ENCODE data around the gene CELSR2.

Gene CELSR2

DNA sequence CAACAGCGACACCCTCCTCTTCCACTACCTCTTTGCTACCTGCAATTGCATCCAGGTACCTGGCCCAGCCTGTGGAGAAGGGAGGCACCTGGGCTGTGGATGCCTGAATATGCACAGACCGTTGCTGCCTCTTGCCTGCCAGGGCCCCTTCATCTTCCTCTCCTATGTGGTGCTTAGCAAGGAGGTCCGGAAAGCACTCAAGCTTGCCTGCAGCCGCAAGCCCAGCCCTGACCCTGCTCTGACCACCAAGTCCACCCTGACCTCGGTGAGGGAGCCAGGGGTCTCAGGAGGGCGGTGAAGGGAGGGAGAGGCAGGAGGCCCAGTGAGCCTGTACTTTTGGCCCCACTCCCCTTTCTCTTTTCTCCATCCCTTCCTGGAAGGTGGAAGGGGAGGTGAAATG lies 22.1 kb downstream of the CELSR2 start:
- no peaks in the 10 kb centered on the region for H3K36me3 ChIP-seq
- H3K9me3 ChIP-seq, result no peaks in the 10 kb centered on the region
- TF ChIP-seq, protein P1, sequence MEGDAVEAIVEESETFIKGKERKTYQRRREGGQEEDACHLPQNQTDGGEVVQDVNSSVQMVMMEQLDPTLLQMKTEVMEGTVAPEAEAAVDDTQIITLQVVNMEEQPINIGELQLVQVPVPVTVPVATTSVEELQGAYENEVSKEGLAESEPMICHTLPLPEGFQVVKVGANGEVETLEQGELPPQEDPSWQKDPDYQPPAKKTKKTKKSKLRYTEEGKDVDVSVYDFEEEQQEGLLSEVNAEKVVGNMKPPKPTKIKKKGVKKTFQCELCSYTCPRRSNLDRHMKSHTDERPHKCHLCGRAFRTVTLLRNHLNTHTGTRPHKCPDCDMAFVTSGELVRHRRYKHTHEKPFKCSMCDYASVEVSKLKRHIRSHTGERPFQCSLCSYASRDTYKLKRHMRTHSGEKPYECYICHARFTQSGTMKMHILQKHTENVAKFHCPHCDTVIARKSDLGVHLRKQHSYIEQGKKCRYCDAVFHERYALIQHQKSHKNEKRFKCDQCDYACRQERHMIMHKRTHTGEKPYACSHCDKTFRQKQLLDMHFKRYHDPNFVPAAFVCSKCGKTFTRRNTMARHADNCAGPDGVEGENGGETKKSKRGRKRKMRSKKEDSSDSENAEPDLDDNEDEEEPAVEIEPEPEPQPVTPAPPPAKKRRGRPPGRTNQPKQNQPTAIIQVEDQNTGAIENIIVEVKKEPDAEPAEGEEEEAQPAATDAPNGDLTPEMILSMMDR (IDR thresholded peaks at IDR 0.05), result no peak
- no peak overlapping the region for H3K27ac ChIP-seq
- H3K27me3 ChIP-seq, result peaks cover 16% of the 10 kb centered on the region
- no peak overlapping the region for H3K4me3 ChIP-seq (ENCODE audit: low read depth in 1 of 2, low read length in 1 of 2)
- no peaks in the 10 kb centered on the region for H3K4me1 ChIP-seq (ENCODE audit: control insufficient read depth in 1 of 2, insufficient read depth in 1 of 2, low read depth in 1 of 2, low read length in 1 of 2)

DNA sequence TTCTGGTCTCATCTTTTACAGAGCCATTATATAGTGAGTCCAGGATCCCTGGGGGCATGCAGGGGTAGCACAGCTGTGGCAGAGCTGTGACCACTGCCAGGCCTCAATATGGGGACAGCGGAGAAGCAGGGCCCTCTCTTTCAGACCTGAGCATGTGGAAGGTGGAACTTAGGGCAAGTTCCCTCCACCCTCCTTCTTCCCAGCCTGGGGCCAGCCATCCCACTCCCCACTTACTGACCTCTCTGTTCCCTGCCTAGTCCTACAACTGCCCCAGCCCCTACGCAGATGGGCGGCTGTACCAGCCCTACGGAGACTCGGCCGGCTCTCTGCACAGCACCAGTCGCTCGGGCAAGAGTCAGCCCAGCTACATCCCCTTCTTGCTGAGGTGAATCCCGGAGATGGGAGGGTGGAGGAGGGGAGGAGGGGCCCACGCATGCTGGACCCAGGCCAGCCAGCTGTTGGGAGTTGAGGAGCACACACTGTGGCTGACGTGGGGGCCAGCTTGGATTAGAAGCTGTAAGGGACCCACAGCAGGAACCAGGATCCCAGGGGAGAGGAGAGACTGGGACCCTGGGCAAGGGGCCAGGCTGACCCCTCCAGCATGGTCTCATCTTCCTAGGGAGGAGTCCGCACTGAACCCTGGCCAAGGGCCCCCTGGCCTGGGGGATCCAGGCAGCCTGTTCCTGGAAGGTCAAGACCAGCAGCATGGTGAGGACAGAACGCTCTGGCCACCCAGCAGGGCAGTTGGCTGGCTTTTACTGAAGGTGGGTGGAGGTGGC lies 22.9 kb downstream of the CELSR2 start:
- H3K27me3 ChIP-seq, result peaks cover 16% of the 10 kb centered on the region
- H3K4me3 ChIP-seq (ENCODE audit: low read depth in 1 of 2, low read length in 1 of 2), result no peak overlapping the region
- peaks cover 0 to 1% of the 10 kb centered on the region in 2 experiments for H3K4me1 ChIP-seq (ENCODE audit: control insufficient read depth in 1 of 2, insufficient read depth in 1 of 2, low read depth in 1 of 2, low read length in 1 of 2)
- H3K9me3 ChIP-seq, result no peaks in the 10 kb centered on the region
- no peak overlapping the region for H3K27ac ChIP-seq
- TF ChIP-seq, protein P1 (IDR thresholded peaks at IDR 0.05), result no peak
- no peaks in the 10 kb centered on the region for H3K36me3 ChIP-seq

DNA sequence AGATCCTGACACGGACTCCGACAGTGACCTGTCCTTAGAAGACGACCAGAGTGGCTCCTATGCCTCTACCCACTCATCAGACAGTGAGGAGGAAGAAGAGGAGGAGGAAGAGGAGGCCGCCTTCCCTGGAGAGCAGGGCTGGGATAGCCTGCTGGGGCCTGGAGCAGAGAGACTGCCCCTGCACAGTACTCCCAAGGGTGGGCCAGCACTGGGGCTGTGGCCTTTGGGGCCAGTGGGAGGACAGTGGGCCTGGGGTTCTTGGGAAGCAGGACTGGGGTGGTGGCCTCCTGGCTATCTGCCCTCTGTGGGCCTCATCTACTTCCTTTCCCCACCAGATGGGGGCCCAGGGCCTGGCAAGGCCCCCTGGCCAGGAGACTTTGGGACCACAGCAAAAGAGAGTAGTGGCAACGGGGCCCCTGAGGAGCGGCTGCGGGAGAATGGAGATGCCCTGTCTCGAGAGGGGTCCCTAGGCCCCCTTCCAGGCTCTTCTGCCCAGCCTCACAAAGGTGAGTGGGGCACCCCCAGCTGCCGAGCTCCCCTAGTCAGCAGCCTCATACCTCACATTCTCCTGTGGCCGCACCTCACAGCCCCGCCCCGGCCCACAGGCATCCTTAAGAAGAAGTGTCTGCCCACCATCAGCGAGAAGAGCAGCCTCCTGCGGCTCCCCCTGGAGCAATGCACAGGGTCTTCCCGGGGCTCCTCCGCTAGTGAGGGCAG lies 23.6 kb downstream of the CELSR2 start:
- no peak overlapping the region for H3K4me3 ChIP-seq (ENCODE audit: low read depth in 1 of 2, low read length in 1 of 2)
- H3K27ac ChIP-seq, result no peak overlapping the region
- H3K9me3 ChIP-seq, result no peaks in the 10 kb centered on the region
- peaks cover 0 to 8% of the 10 kb centered on the region in 2 experiments for H3K4me1 ChIP-seq (ENCODE audit: control insufficient read depth in 1 of 2, insufficient read depth in 1 of 2, low read depth in 1 of 2, low read length in 1 of 2)
- peaks cover 16% of the 10 kb centered on the region for H3K27me3 ChIP-seq
- TF ChIP-seq, protein P1 (IDR thresholded peaks at IDR 0.05), result no peak
- no peaks in the 10 kb centered on the region for H3K36me3 ChIP-seq

DNA sequence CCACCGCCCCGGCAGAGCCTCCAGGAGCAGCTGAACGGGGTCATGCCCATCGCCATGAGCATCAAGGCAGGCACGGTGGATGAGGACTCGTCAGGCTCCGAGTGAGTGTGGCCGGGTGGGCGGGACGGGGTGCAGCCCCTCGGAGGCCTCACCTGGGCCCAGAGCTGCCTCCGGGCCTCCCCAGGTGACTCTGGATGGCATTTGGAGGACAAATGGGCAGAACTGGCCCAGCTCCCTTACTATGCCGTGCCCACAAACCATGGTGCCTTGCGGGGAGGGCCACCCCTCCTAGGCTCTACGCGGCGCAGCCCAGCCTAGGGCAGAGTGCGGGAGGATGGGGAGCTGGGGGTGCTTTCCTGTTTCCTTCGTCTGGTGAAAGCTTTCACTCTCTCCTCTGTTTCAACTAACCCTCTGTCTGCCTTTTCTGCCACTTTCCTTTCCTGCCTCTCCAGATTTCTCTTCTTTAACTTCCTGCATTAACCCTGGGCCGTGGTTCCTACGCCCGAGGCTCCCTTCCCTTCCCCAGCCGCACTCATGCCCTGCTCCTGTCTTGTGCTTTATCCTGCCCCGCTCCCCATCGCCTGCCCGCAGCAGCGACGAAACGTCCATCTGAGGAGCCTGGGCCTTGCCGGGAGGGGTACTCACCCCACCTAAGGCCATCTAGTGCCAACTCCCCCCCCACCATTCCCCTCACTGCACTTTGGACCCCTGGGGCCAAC lies 24.4 kb downstream of the CELSR2 start:
- H3K36me3 ChIP-seq, result no peaks in the 10 kb centered on the region
- no peak overlapping the region for H3K27ac ChIP-seq
- no peaks in the 10 kb centered on the region for H3K9me3 ChIP-seq
- H3K4me3 ChIP-seq (ENCODE audit: low read depth in 1 of 2, low read length in 1 of 2), result no peak overlapping the region
- TF ChIP-seq, protein P1 (IDR thresholded peaks at IDR 0.05), result no peak
- H3K4me1 ChIP-seq (ENCODE audit: control insufficient read depth in 1 of 2, insufficient read depth in 1 of 2, low read depth in 1 of 2, low read length in 1 of 2), result peaks cover 0 to 8% of the 10 kb centered on the region in 2 experiments
- H3K27me3 ChIP-seq, result peaks cover 16% of the 10 kb centered on the region

DNA sequence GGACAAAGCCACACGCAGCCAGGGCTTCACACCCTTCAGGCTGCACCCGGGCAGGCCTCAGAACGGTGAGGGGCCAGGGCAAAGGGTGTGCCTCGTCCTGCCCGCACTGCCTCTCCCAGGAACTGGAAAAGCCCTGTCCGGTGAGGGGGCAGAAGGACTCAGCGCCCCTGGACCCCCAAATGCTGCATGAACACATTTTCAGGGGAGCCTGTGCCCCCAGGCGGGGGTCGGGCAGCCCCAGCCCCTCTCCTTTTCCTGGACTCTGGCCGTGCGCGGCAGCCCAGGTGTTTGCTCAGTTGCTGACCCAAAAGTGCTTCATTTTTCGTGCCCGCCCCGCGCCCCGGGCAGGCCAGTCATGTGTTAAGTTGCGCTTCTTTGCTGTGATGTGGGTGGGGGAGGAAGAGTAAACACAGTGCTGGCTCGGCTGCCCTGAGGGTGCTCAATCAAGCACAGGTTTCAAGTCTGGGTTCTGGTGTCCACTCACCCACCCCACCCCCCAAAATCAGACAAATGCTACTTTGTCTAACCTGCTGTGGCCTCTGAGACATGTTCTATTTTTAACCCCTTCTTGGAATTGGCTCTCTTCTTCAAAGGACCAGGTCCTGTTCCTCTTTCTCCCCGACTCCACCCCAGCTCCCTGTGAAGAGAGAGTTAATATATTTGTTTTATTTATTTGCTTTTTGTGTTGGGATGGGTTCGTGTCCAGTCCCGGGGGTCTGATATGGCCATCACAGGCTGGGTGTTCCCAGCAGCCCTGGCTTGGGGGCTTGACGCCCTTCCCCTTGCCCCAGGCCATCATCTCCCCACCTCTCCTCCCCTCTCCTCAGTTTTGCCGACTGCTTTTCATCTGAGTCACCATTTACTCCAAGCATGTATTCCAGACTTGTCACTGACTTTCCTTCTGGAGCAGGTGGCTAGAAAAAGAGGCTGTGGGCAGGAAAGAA lies 25.5 kb downstream of the CELSR2 start:
- no peak overlapping the region for H3K27ac ChIP-seq
- no peak overlapping the region for H3K4me3 ChIP-seq (ENCODE audit: low read depth in 1 of 2, low read length in 1 of 2)
- peaks cover 16% of the 10 kb centered on the region for H3K27me3 ChIP-seq
- peaks cover 0 to 8% of the 10 kb centered on the region in 2 experiments for H3K4me1 ChIP-seq (ENCODE audit: control insufficient read depth in 1 of 2, insufficient read depth in 1 of 2, low read depth in 1 of 2, low read length in 1 of 2)
- H3K36me3 ChIP-seq, result no peaks in the 10 kb centered on the region
- no peaks in the 10 kb centered on the region for H3K9me3 ChIP-seq
- TF ChIP-seq, protein P1 (IDR thresholded peaks at IDR 0.05), result no peak
